Activated CD4-positive, alpha-beta memory T cell treated with anti-CD3 and anti-CD28 coated beads, Interleukin-2, amount 10 ng/mL, durations not matched to agents 7 days and 5 days (primary cell): ENCODE results near the gene RUFY1. TPM values are rescaled to one million over a fixed set of nuclear protein-coding genes. Genes with fewer than 3 reads are reported as not detected.
"Not testable (repeated sequence)": the region's sequence is repeated elsewhere in the genome, so short reads cannot be mapped to it uniquely, and the experiment has no call there.

Experiments used
- CTCF ChIA-PET: fragments of 350-600 bp; sonication (Branson Sonifier 250); formaldehyde crosslinking; loops from one replicate; lab custom pipeline; 2021; ENCODE audit warnings: antibody characterized with exemption, inconsistent platforms; lab: Charles Lee
- POLR2A ChIA-PET: fragments of 350-600 bp; sonication (Branson Sonifier 250); formaldehyde crosslinking; loops from one replicate; lab custom pipeline; 2021; ENCODE audit warnings: antibody characterized with exemption; lab: Charles Lee
- DNase-seq: peaks from one replicate; pipeline ENCODE4 v3.0.0-alpha.2; 2020
- H3K27ac Mint-ChIP-seq: one replicate; pipeline ENCODE4 v1.8.0; 2021; ENCODE audit warnings: mild to moderate bottlenecking, mixed read lengths
- H3K27me3 Mint-ChIP-seq: one replicate; pipeline ENCODE4 v1.8.0; 2021; ENCODE audit warnings: mixed read lengths
- H3K36me3 Mint-ChIP-seq: one replicate; pipeline ENCODE4 v1.8.0; 2021; ENCODE audit warnings: low read depth, mixed read lengths
- H3K4me1 Mint-ChIP-seq: one replicate; pipeline ENCODE4 v1.8.0; 2021; ENCODE audit warnings: mixed read lengths
- H3K4me3 Mint-ChIP-seq: one replicate; pipeline ENCODE4 v1.8.0; 2021; ENCODE audit warnings: mild to moderate bottlenecking, mixed read lengths
- H3K9me3 Mint-ChIP-seq: one replicate; pipeline ENCODE4 v1.8.0; 2021; ENCODE audit warnings: mixed read lengths
- total RNA-seq, 2 experiments: library from RNA; stranded (reverse); gene quantifications; one replicate each; pipeline ENCODE4 v1.2.3, GENCODE V29; 2021

Gene RUFY1, protein sequence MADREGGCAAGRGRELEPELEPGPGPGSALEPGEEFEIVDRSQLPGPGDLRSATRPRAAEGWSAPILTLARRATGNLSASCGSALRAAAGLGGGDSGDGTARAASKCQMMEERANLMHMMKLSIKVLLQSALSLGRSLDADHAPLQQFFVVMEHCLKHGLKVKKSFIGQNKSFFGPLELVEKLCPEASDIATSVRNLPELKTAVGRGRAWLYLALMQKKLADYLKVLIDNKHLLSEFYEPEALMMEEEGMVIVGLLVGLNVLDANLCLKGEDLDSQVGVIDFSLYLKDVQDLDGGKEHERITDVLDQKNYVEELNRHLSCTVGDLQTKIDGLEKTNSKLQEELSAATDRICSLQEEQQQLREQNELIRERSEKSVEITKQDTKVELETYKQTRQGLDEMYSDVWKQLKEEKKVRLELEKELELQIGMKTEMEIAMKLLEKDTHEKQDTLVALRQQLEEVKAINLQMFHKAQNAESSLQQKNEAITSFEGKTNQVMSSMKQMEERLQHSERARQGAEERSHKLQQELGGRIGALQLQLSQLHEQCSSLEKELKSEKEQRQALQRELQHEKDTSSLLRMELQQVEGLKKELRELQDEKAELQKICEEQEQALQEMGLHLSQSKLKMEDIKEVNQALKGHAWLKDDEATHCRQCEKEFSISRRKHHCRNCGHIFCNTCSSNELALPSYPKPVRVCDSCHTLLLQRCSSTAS
- 10 to 100 TPM; 36.1 to 39.1 TPM for total RNA-seq

DNA sequence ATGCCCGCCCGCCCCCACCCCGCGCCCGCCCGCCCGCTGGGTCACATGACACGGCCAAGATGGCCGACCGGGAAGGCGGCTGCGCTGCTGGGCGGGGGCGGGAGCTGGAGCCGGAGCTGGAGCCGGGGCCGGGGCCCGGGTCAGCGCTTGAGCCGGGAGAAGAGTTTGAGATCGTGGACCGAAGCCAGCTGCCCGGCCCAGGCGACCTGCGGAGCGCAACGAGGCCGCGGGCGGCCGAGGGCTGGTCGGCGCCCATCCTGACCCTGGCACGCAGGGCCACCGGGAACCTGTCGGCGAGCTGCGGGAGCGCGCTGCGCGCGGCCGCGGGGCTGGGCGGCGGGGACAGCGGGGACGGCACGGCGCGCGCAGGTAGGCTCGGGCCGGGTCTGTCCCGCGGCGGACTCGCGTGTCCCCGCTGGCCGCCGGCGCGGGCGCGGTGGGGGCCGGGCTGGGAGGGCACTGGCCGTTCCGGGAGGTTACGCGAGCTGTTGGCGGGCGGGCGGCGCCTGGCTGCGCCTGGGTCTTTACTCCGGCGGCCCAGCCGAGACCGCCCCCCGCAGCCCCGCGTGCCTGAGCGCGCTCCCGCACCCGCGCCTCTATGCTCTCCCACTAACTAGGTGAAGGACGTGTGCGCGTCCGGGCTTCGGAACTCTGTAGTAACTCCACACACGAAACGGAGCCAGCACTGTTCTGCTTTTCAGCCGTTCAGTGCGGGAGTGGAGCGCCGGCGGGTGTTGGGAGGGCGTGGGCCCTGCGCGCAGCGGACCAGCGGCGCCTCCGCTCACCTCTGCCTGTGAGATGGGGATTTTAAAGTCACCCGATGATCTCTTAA is at the start of gene RUFY1:
TSS of gene RUFY1 (plus strand) at position 44 of the 832 bp plus-strand sequence. CDS start at position 60, 16 bp downstream.
- POLR2A ChIA-PET, result interaction anchor here (0.7 to 4.3 kb wide), 20 partner anchors 8 to 1346 kb away, joined by 3 to 63 read pairs (median 6); partner anchors contain the start of genes HNRNPAB, HNRNPH1 and MGAT4B
- CTCF ChIA-PET, result interaction anchor here (0.6 to 1.2 kb wide), 2 partner anchors 9 to 212 kb away, joined by 3 read pairs; no protein-coding TSS in a partner anchor
- peaks cover 18% of the 10 kb centered on the region for H3K36me3 Mint-ChIP-seq
- H3K4me1 Mint-ChIP-seq, result peaks cover 29% of the 10 kb centered on the region
- peak within 1 kb of the TSS; percentile 91 for H3K4me3 Mint-ChIP-seq
- no peaks in the 10 kb centered on the region for H3K9me3 Mint-ChIP-seq
- H3K27ac Mint-ChIP-seq, result peak within 1 kb of the TSS; percentile 92
- H3K27me3 Mint-ChIP-seq, result no peaks in the 10 kb centered on the region
- peak; percentile 83 for DNase-seq

DNA sequence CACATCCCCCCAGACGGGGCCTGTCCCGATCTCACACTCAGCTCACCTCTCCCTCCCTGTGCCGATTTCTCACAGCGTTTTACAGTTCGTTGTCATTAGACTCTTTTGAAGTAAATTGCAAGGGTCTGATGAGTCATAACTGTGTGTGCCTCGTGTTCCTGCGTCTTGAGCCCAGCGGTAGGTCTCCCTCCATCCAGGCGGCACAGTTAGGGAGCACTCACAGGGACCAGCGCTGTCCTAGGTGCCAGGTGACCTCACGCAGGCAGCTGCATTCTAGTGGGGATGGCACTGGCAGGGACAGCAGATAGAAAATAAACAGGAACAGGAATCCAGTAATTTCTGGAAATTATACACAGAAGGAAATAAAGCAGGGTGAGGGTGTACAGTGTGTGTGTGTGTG is 48.4 kb upstream of the RUFY1 start:
- DNase-seq, POLR2A ChIA-PET, H3K27me3 Mint-ChIP-seq, CTCF ChIA-PET, H3K27ac Mint-ChIP-seq, H3K4me1 Mint-ChIP-seq, H3K9me3 Mint-ChIP-seq, H3K4me3 Mint-ChIP-seq, H3K36me3 Mint-ChIP-seq: not testable (repeated sequence)

DNA sequence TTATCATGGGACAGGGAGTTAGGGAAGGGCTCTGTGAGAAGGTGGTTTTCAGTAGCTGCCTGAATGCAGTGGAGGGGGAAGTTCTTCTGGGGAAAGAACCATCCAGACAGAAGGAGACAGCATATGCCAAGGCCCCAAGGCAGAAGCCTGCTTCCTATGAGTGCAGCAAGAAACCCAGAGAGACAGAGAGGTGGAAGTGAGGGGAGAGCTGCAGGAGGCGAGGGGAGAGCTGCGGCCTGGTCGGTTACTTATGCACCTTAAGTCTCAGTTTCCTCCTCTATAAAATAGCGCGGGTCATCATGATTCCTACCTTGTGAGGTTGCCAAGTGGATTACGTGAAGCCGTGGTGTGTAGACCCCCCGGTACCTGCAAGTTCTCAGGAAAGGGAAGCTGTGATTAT is 47.9 kb upstream of the RUFY1 start:
- H3K4me3 Mint-ChIP-seq, POLR2A ChIA-PET, CTCF ChIA-PET, H3K27me3 Mint-ChIP-seq, DNase-seq, H3K4me1 Mint-ChIP-seq, H3K36me3 Mint-ChIP-seq, H3K27ac Mint-ChIP-seq, H3K9me3 Mint-ChIP-seq: not testable (repeated sequence)

DNA sequence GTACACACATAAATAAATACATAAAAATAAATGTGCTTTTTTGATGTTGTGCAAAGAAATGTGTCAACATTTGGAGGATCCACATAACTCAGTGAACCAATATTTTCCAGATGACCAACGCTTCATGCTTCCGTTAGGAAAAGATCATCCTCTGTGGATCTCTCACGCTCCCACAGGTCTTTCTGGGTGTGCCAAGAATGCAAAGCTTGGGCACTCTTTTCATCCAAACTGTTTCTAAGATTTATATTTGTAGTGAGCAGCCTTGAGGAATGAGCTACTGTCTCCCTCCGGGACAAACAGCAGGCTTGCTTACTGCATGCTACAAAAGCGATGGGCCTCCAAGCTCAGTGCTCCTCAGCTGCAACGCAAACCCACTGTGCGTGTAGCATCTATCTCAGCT is 46.2 kb upstream of the RUFY1 start:
- no peaks in the 10 kb centered on the region for H3K9me3 Mint-ChIP-seq
- no peak overlapping the region for H3K27ac Mint-ChIP-seq
- H3K4me1 Mint-ChIP-seq, result peaks cover under 1% of the 10 kb centered on the region
- no peaks in the 10 kb centered on the region for H3K36me3 Mint-ChIP-seq
- ChIA-PET POLR2A (no interaction called here), CTCF (interaction anchor here (0.7 kb wide), 3 partner anchors 14 to 128 kb away, joined by 3 to 4 read pairs (median 3); no protein-coding TSS in a partner anchor)
- H3K27me3 Mint-ChIP-seq, result no peaks in the 10 kb centered on the region
- no peak overlapping the region for H3K4me3 Mint-ChIP-seq
- no peak for DNase-seq

DNA sequence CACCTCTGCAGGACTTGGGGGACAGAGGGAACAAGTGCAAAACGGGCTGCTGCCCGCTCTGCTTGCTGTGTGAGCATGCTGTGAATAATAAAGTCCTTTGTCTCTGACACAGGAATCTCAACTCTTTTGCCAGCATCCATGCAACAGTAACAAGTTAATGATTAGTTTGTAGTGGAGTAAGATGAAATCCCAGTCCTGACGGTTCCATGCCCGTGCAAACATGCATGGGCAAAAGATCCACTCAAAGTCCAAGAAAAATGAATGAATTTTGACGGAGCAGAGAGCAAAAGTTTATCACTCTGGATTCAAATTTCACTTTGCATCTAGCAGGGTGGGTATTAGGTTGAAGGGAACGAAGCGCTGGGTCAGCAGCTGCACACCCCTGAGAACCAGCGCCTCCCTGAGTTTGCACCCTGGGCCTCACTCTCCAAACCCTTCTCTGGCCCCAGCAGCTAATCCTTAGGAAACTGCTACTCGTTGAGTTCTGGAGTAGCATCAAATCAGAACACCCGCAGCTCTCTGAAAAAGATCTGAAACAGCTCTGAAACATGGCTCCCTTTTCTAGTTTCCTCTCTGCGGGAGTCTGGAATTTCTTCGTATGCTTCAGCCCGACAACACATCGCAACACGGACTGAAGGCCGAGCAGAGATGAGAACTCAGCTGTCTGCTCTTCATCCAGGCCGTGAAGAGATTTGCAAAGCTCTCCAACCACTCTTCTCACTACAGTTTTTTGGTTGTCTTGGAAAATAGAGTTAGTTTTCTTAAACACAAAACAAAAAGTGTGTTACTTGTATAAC is 45.6 kb upstream of the RUFY1 start:
- H3K27ac Mint-ChIP-seq, result no peak overlapping the region
- H3K9me3 Mint-ChIP-seq, result no peaks in the 10 kb centered on the region
- no peak for DNase-seq
- peaks cover 5% of the 10 kb centered on the region for H3K4me1 Mint-ChIP-seq
- POLR2A ChIA-PET, result no interaction called here
- no peak overlapping the region for H3K4me3 Mint-ChIP-seq
- CTCF ChIA-PET, result interaction anchor here (0.7 kb wide), 2 partner anchors 14 to 52 kb away, joined by 3 to 4 read pairs; no protein-coding TSS in a partner anchor
- no peaks in the 10 kb centered on the region for H3K27me3 Mint-ChIP-seq
- no peaks in the 10 kb centered on the region for H3K36me3 Mint-ChIP-seq

DNA sequence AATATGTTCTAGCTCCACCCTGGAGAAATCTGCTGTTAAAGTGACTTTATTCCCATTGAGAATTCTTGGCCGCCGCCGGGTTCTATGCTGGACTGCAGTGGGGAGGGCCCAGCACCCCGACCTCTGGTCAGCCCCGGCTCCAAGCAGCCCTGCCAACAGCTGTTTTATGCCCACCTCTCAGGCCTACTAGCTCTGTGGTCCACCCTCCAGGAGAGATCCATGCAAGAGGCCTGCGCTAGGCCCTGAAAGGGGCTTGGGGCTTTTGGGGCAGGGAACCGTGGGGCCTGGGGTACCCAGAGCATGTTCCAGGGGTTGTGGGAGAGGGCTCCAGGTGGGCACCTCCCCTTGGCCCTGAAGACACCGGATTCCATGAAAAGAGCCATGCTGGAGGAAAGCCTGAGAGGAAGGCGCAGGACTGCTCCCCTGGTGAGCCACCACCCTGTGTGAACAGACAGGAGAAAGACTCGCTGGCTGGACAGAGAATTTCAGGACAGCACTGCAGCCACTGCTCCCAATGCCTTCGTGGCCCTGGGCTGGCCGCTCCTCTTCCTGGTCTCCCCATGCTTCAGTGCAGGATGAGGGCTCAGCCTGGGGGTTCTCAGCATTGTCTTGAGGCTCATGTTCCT is 44.6 kb upstream of the RUFY1 start:
- H3K27me3 Mint-ChIP-seq, result no peaks in the 10 kb centered on the region
- no peaks in the 10 kb centered on the region for H3K36me3 Mint-ChIP-seq
- H3K4me1 Mint-ChIP-seq, result peaks cover 7% of the 10 kb centered on the region
- POLR2A ChIA-PET, result no interaction called here
- H3K9me3 Mint-ChIP-seq, result no peaks in the 10 kb centered on the region
- DNase-seq, result no peak
- H3K4me3 Mint-ChIP-seq, result no peak overlapping the region
- no peak overlapping the region for H3K27ac Mint-ChIP-seq
- CTCF ChIA-PET, result no interaction called here

DNA sequence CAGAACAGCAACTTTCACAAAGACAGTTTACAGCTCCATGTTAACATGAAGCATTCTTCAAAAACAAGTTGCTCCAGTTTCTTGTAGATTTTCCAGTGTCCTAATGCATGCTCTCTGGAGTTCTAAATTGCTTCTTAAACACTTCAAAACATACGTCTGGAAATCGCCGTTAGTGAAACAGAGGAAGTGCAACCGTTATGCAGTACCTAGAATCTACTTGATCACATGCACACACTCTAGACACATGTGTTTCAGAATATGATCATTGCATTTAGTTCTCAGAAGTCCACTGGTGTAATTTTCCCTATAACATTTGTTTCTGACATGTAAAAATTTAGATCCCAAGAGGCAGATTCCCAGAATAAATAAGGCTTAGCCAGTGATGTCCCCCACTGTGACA is 41.1 kb upstream of the RUFY1 start:
- Mint-ChIP-seq H3K27ac (no peak overlapping the region), H3K27me3 (no peaks in the 10 kb centered on the region), H3K4me1 (peaks cover 7% of the 10 kb centered on the region), H3K36me3 (no peaks in the 10 kb centered on the region), H3K4me3 (no peak overlapping the region), H3K9me3 (no peaks in the 10 kb centered on the region)
- POLR2A ChIA-PET, result no interaction called here
- CTCF ChIA-PET, result no interaction called here
- DNase-seq, result no peak

DNA sequence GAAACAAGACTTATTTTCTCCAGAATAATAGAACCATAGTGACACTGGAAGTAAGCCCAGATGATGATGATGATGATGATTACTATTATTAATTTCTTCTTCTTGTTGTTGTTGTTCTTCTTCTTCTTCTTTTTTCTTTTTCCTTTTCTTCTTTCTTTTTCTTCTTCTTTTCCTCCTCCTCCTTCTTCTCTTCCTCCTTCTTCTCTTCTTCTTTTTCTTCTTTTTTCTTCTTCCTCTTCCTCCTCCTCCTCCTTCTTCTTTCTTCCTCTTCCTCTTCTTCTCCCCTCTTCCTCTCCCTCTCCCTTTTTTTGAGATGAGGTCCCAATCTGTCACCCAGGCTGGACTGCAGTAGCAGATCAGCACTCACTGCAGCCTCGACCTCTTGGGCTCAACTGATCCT is 40.5 kb upstream of the RUFY1 start:
- CTCF ChIA-PET, result interaction anchor here (0.7 kb wide), 2 partner anchors 12 to 21 kb away, joined by 3 to 4 read pairs; no protein-coding TSS in a partner anchor
- Mint-ChIP-seq H3K4me1 (peaks cover 7% of the 10 kb centered on the region), H3K4me3 (no peak overlapping the region), H3K27me3 (no peaks in the 10 kb centered on the region), H3K9me3 (no peaks in the 10 kb centered on the region), H3K36me3 (no peaks in the 10 kb centered on the region), H3K27ac (no peak overlapping the region)
- no peak for DNase-seq
- POLR2A ChIA-PET, result no interaction called here

DNA sequence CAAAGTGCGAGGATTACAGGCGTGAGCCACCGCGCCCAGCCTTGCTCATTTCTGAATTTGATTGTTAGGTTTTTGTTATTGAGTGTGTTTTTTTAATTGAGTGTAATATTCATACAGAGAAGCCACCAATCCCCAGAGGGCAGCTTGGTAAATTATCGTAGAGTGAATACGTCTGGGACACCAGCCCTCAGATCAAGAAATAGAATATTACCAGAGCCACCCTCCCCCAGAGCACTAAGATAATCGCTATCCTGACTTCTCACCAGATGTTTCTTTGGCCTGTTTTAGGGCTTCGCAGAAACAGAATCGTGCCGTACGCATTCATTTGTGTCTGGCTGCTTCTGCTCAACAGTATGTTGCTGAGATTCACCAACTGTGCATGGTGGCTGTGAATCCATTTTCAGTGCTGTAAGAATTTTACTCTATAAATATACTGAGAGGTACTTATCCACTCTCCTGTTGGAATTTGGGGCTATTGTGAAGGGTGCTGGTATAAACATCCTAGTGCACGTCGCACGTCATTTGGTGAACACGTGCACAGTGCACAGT is 37.8 kb upstream of the RUFY1 start:
- no peak for DNase-seq
- no peaks in the 10 kb centered on the region for H3K36me3 Mint-ChIP-seq
- POLR2A ChIA-PET, result no interaction called here

DNA sequence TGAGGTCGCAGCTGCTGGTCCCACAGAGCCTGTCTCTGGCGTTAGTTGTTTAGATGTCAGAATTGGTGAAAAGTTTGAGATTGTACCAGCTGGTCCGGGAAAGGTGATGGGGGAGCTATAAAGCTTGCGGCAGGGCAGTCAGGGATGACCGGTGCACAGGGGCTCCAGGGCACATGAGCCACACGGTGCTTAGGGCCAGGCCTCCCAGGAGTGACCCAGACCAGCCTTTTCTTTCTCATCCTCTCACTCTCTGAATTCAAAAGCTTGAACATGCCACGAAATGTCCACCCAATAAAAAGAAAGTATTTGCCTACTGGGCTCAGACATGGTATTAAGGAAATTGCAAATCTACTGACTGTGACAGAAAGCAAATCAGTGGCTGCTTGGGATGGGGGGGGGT is 34.9 kb upstream of the RUFY1 start:
- H3K4me1 Mint-ChIP-seq, DNase-seq, H3K27ac Mint-ChIP-seq, H3K36me3 Mint-ChIP-seq, H3K4me3 Mint-ChIP-seq, CTCF ChIA-PET, H3K27me3 Mint-ChIP-seq, POLR2A ChIA-PET, H3K9me3 Mint-ChIP-seq: not testable (repeated sequence)

More for the DNA sequence above, 37.8 kb upstream of the RUFY1 start:
- Mint-ChIP-seq H3K27me3 (no peaks in the 10 kb centered on the region), H3K4me1 (peaks cover 7% of the 10 kb centered on the region), H3K4me3 (no peak overlapping the region), H3K27ac (no peak overlapping the region), H3K9me3 (no peaks in the 10 kb centered on the region)
- CTCF ChIA-PET, result interaction anchor here (0.6 kb wide), 1 partner anchor 157 kb away, joined by 3 read pairs; no protein-coding TSS in a partner anchor

DNA sequence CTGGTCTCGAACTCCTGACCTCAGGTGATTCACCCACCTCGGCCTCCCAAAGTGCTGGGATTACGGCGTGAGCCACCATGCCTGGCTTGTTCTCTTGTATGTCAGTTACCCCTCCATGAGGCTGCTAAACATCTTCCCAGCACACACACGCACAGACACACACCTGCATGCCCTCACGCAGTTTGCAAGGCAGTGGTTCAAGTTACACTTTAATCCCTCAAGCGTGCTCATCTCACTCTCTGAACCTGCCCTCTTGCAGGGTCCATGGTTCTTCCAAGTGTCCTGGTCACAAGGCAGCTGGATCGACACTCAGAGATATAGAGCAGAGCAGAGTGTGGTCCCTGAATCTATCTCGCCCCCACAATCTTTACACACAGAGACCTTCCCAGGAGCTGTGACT is 34.1 kb upstream of the RUFY1 start:
- H3K4me3 Mint-ChIP-seq, result no peak overlapping the region

More for the DNA sequence above, 34.1 kb upstream of the RUFY1 start:
- no peak overlapping the region for H3K27ac Mint-ChIP-seq
- CTCF ChIA-PET, result no interaction called here
- no peaks in the 10 kb centered on the region for H3K4me1 Mint-ChIP-seq
- no peaks in the 10 kb centered on the region for H3K9me3 Mint-ChIP-seq
- H3K36me3 Mint-ChIP-seq, result no peaks in the 10 kb centered on the region
- POLR2A ChIA-PET, result no interaction called here
- H3K27me3 Mint-ChIP-seq, result no peaks in the 10 kb centered on the region
- no peak for DNase-seq
